Cardiac fibroblast (primary cell): Measurements from ENCODE around the gene RNF214.

Experiments
- DNase-seq, 2 donors: peaks; one replicate each; pipeline versions ENCODE4 v3.0.0 to v3.0.0-alpha.2; 2010; ENCODE audit warnings: low read depth in 2 of 2
- H3K4me3 ChIP-seq, 2 donors: replicated peaks in 1 of 2; 1 replicate in 1 of 2; 2 replicates in 1 of 2; pipeline ENCODE4 v1.5.1; 2011; ENCODE audit warnings: low read depth in 2 of 2, low read length in 2 of 2, mild to moderate bottlenecking in 2 of 2, moderate library complexity in 1 of 2
- TF ChIP-seq, protein P1 (sequence below): IDR thresholded peaks from one replicate; pipeline ENCODE4 v1.5.1; 2011; ENCODE audit warnings: low read depth, mild to moderate bottlenecking, low read length, inconsistent platforms

Gene RNF214

GRCh38 chr11:117290809-117291396 is 58.4 kb downstream of the RNF214 start, which contains the start of gene BACE1-AS:
TSS of gene BACE1-AS (plus strand) at chr11:117291346.
- TF ChIP-seq, protein P1, sequence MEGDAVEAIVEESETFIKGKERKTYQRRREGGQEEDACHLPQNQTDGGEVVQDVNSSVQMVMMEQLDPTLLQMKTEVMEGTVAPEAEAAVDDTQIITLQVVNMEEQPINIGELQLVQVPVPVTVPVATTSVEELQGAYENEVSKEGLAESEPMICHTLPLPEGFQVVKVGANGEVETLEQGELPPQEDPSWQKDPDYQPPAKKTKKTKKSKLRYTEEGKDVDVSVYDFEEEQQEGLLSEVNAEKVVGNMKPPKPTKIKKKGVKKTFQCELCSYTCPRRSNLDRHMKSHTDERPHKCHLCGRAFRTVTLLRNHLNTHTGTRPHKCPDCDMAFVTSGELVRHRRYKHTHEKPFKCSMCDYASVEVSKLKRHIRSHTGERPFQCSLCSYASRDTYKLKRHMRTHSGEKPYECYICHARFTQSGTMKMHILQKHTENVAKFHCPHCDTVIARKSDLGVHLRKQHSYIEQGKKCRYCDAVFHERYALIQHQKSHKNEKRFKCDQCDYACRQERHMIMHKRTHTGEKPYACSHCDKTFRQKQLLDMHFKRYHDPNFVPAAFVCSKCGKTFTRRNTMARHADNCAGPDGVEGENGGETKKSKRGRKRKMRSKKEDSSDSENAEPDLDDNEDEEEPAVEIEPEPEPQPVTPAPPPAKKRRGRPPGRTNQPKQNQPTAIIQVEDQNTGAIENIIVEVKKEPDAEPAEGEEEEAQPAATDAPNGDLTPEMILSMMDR: no peak
- H3K4me3 ChIP-seq: no peak within 1 kb of the TSS
- no peak for DNase-seq

DNA sequence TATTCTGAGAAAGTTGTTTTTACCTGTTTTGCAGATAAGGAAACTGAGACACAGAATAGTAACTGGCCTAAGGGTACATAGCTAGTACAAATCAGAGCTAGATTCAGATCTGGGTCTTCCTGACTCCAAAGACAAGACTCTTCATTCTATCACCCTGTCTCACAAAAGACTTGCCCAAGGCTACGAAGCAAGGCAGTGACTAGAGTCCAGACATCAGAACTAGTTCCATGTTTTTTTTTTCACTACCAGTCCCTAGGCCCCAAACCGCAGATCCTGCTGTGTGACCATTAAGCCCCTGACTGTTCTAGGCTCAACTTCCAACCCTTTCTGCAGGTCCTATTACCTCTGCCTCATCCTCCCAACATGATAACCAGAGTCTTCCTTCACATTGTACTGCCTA is 60.1 kb downstream of the RNF214 start:
- DNase-seq: no peak

GRCh38 chr11:117295438-117296137 is 63.1 kb downstream of the RNF214 start:
- TF ChIP-seq, protein P1: no peak
- no peak for DNase-seq
- H3K4me3 ChIP-seq: no peak overlapping the region

More for the DNA sequence above, 60.1 kb downstream of the RNF214 start:
- no peak overlapping the region for H3K4me3 ChIP-seq
- TF ChIP-seq, protein P1: no peak

DNA sequence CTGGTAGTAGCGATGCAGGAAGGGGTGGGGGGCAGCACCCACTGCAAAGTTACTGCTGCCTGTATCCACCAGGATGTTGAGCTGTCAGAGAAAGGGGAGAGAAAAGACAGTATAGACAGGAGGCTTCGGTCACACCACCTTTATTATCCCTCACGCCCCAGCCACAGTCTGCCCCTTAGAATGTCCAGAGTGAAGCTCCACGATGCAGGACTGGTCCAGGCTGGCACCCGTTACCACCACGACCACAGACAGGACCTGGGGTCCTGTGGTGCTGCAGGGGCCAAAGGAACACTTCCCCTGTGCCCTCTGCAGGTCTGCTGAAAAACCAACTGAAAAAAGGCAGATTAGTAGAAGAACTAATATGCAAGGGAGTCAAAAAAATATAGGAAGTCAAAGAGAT is 64.4 kb downstream of the RNF214 start:
- DNase-seq: no peak
- H3K4me3 ChIP-seq: no peak overlapping the region
- TF ChIP-seq, protein P1: no peak

DNA sequence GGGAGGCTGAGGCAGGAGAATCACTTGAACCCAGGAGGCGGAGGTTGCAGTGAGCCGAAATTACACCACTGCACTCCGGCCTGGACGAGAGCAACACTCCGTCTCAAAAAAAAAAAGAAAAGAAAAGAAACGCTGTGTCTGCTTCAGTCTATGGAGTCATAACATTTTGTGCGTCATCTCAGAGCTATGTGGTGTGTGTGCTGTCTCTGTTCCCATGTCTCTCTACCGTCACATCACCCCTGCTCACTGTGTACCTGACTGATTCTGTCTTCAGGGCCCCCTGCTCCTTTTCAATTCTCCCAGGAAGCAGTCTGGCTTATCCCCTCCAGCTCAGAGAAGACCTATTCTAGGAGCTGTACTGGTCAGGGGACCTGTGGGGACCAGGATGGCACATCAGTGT is 65.7 kb downstream of the RNF214 start:
- DNase-seq: peak in 1 of 2 donors; percentile 17
- TF ChIP-seq, protein P1: no peak
- no peak overlapping the region for H3K4me3 ChIP-seq

- no peak overlapping the region for H3K4me3 ChIP-seq
- DNase-seq: no peak
- TF ChIP-seq, protein P1: no peak
Observed at GRCh38 chr11:117299351-117300282, 67.1 kb downstream of the RNF214 start.
